Fibroblast of the conjunctiva (primary cell): ENCODE results near the gene NQO2.
A peak's percentile ranks its signal among the peaks of the same experiment; 100 is the strongest.
"Not testable (repeated sequence)": the region's sequence is repeated elsewhere in the genome, so short reads cannot be mapped to it uniquely, and the experiment has no call there.

Experiments
- DNase-seq: peaks from one replicate; pipeline ENCODE4 v3.0.0-alpha.2; 2010; ENCODE audit warnings: low read depth

The NQO2 gene

DNA sequence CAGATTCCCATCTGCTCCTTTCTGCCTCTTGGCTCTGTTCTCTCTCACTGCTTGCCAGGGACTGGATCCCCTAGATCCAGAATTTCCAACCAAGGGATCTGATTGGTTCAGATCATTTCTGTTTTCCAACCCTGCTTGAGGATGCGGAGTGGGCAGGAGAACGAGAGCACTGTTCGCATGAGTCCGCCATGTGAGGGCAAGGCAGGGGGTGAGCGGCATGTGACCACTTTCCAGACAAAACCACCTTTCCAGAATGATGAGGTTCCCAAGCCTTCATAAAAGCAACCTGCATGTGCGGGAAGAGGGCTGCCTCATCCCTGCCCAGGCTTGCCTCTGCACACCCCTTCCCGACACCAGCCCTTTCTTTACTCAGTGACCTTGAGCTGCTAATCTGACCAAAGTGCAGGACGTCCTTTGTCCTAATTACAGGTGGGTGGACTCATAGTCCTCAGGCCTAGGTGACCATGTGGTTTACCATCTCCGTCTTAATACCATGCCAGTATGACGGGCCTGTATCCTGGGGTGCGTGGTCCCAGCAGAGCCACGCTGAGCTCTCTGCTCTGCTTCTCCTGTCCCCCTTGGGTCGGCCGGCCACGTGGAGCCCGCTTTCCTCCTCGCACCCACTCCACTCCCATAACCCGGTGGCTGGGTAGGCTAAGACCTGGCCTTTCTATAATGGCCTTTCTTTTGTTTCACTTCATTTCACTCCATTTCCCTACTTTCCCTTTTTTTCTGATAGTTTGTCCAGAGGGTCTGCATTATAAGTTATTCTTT is 14.4 kb downstream of the NQO2 start:
- DNase-seq = no peak

DNA sequence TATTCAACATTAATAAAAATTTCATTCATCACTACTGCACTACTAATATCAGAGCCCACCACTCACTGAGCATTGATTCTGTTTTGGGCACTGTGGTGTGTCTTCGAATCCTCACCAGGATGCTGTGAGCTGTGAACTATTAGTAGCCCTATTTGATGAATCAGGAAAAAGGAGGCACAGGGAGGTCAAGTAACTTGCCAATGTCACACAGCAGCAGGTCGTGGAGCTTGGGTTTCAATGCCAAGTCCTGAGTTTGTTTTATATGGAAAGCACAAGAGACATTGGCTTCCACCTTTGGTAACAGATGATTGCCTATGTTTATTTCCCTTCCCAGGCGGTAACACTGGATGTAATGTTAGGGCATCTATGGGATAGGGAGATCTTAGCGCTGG is 15.0 kb downstream of the NQO2 start:
- no peak for DNase-seq

DNA sequence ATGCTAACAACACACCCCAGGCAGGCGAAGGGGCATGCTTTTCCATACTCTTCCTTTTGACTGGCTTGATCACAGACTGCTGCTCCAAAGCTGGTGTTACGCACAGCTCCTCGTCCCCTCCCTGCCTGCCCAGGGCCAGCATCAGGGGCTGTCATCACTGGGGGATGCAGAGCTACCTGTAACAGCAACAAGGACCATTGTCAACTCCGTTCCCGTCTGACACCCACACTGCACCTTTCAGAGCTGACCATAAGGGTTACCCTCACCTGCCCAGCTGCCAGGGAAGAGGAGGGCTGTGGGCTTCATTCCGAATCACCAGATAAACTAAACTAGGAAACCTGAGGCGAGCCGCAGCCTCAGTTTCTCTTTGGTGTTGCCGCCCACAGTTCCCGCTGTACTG is 15.4 kb downstream of the NQO2 start:
- DNase-seq = no peak

DNA sequence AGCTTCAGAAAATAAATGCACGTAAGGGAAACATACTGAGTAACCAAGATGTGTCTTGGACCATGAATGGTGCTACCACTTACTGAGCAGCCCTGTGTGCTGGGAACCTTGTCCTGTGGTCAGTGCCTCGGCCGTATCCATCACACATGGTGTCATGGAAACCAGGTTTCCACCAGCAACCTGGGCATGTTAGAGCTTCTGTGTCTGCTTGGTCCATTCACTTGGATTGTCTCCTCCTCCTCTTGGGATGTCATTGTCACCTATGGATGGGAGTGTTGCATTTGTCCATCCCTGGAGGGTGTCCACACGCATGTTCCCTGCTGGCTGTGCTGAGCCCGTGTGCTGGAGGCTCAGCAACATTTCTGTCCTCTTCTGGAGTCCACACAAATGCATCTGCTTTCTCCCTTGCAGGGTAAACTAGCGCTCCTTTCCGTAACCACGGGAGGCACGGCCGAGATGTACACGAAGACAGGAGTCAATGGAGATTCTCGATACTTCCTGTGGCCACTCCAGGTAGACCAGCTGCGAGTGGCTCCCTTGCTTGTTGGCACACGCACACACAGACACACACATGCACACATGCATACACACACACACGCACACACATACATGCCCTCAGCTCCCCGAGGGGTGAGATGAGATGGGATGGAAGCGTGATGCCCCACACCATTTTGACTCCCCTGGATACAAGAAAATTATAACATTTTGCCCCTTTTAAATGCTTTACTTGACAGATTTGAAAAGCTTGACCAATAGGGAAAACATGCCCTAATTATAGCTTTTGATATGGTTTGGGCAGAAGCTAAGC is 17.0 kb downstream of the NQO2 start:
- no peak for DNase-seq

DNA sequence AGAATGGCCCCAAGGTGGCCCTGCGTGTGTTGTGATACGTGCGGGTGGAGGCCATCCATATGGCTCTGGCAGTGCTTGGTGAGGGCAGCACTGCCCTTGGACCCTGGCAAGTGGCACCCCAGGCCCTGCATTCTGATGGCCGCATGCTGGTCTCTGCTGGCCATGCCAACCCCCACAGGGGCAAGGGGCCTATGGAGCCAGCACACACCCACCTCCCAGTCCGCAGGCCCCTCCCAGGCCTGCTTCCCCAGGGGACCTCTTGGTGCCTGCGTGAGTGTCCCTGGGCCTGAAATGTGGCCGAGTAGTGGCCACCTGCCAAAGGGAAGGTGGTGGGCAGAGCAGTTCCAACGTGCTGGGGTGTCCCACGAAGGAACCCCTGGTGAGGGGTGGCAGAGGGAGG is 17.6 kb downstream of the NQO2 start:
- DNase-seq = no peak

DNA sequence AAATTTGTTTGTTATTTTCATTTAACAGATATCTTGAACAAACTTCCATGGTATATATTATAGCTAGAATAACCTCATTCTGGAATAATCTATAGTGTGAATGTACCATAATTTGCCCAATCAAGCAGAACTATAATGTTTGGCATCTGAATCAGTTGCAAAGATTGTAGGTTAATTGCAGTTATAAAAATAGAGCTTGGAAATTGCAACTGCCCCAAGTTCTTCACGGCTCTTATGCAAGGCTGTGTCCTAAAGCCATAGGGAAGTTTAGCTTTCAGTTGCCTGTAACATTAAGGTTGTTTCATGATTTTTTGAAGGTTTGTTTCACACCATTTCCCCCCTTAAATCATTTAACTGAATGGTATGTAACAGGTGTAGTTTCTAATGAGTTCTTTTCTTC is 19.4 kb downstream of the NQO2 start:
- no peak for DNase-seq

DNA sequence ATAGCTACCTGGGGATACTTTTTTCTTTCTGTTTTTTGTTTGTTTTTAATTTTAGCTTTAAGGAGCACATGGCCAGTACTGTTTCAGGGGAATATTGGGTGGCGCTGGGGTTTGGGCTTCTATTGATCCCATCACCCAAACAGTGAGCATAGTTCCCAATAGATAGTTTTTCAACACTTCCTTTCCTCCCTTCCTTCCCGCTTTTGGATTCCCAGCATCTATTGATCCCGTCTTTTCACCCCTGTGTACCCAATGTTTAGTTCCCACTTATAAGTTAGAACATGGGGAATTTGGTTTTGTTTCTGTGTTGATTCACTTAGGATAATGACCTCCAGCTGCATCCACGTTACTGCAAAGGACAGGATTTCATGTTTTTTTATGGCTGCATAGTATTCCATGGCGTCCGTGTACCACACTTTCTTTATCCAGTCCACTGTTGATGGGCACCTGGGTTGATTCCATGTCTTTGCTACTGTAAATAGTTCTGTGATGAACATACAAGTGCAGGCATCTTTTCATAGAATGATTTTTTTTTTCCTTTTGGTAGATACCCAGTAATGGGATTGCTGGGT is 20.1 kb downstream of the NQO2 start:
- no peak for DNase-seq

DNA sequence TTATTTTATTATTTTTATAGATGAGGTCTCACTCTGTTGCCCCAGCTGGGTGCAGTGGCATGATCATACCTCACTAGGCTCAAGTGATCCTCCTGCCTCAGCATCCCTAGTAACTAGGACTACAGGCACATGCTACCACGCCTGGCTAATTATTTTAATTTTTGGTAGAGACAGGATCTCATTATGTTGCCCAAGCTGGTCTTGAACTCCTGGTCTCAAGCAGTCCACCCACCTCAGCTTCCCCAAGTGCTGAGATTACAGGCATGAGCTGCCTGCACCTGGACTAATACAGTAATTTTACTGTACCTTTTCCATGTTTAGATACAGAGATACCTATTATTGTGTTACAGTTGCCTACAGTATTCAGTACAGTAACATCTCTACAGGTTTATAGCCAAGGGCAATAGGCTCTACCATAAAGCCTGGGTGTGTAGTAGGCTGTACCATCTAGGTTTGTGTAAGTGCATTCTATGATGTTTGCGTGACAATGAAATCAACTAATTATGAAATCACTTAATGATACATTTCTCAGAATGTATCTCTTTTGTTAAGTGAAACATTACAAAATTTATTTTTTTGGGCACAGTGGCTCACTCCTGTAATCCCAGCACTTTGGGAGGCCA is 21.4 kb downstream of the NQO2 start:
- DNase-seq = not testable (repeated sequence)

DNA sequence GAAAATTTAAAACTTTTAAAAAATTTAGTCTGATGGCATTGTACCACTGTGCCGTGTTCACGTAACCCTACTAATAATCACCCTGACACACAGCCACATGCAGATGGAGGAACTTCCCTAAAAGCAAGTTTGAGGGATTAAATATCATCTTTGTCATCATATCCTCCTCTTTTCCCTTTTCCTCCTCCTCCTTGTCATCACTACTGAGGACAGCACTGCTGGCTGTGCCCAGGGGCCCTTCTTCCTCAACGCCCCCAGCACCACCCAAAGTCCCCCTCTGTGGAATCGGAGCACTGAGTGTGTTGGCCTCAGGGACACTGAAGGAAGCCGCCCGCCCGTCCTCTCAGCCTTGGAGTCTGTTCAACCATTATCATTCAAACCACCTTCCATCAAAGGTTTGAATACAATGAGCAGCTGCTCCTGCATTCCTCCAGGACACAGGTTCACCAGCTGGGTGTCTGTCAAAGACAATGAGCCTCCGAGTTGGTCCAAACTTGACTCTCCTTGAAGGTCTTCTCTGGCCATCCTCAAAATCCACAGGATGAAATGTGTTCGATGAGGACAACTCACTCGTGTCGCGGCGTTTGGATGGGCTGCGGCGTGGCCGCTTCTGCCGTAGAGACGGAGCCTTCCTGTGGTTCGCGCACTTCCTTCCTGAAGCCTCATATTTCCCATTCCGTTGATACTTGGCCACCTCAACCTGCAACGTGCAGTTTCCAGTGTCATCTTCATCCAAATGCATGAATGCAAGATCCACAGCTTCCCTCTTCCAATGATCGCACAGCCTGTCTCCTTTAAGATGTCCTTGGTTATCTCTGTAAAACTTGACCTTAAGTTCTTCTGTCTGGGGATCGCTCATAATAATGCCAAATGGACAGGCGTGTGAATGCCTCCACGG is 23.3 kb downstream of the NQO2 start:
- DNase-seq = no peak

DNA sequence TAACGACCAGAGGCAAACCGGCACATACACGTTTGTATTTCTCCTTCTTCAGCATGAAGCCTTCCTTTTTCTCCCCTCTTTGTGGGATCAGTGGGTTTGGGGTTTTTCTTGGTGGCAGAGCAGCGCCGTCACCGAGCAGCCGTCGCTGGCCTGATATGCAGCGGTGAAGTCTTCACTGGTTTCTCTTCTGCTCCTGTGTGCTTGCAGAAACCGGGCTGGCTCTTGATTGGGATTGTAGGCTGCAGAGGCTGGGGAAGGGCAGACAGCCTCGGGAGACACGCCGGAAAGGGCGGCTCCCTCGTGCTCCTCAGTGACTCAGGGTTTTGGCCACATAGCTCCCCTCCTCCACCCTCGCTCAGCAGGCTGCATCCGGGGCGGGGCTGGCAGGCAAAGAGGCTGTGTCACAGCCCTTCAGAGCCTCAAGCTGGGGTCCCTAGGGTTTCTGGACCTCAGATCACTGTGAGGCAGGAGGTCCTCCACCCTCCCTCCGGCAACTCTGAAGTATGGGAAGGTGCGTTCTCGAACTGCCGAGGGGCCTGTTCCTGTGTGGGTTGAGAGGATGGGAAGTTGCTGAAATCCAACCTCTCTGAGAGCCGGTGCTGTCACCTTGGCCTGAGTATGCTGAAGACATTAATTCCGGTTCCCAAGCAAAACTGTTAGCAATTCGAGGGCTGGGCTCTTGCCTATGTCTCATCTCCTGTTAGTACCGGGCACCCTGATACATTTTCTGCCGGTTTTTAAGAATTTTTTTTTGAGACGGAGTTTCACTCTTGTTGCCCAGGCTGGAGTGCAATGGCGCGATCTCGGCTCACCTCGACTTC is 24.2 kb downstream of the NQO2 start:
- DNase-seq = peak; percentile 76

DNA sequence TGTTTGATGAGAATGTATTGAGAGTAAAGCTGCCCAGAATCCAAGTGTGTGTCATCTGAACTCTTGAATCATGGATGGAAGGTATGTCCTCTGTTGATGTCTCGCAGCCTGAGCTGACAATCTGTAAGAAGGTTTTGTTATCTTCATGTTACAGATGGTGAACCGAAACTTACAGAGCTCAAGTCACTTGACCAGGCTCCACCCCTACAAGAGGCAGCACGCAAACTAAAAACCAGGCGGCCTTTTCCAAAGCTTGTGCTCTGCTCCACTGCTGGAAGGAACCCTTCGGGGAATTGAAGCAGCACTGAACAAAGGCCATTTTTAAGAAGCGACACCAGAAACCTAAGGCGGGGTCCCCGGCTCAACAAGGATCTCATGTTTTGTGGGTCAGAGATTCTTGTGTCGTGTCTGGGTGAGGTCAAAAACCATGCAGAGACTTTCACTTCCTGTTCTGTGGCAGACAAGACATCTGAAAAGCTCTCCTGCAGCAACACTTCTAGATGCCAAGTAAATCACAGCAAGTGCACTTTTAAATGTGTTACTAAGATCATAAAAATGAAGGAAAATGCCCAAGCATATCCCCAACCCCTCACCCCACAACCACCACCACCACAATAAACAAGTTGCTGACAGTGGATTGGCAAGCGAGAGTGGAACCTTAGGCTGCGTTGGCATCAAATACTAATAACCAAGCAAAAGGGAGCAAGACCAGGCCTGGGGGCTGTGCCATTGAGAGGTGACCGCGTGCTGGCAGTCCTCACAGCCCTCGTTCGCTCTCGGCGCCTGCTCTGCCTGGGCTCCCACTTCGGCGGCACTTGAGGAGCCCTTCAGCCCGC is 27.3 kb downstream of the NQO2 start:
- peak; percentile 2 for DNase-seq

DNA sequence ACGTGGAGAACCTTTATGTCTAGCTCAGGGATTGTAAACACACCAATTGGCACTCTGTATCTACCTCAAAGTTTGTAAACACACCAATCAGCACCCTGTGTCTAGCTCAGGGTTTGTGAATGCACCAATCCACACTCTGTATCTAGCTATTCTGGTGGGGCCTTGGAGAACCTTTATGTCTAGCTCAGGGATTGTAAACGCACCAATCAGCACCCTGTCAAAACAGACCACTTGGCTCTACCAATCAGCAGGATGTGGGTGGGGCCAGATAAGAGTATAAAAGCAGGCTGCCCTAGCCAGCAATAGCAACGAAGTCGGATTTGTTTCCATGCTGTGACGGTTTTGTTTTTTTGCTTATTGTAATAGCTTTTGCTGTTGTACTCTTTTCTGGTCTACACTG is 28.5 kb downstream of the NQO2 start:
- DNase-seq = not testable (repeated sequence)

DNA sequence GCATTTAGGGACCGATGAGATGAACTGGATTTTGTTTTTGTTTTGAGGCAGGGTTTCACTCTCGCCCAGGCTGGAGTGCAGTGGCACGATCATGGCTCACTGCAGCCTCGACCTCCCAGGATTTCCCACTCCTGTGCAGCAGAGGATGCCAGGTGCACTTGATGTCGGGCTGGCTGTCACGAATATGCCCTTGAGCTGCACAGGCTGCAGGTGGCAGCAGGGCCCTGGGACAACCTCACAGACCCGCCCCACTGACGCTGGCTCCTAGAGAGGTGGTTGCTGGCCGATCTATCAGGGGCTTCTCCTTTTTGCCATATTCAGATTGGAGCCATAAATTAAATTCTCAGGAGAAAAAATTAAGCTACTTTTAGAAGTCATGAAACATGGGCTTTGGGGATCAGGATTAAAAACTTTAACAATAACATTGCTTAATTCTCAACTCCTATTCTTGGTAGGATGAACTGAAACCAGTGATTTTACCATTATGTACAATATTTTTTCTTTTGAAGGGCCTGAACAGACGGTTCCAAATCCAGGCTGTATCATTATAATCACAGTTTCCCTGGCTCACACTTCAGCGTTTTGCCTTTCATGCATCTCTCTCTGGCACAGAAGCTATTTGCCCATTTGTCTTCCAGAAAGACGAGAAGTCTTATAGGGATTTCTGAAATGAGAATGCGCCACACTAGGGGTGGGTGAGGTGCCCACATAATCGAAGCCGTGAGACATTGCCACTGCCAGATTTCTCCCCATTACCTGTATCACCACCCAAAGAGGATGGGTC is 32.4 kb downstream of the NQO2 start:
- no peak for DNase-seq

DNA sequence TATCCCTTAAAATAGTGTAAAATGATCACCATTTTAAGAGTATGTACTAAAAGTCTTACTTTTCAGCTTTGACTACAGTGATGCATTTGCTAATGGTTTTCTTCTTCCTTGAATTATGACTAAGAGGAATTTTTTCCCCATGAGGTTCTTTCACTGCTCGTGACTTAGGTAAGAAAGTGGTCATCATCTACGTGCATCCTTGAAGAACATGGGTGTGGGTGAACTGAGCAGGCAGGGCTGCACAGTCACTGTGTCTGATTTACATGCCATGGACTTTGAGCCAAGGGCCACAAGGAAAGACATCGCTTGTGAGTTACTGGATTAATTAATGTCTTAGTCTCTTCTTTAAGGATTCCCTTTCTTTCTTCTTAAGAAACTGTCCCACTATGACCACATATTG is 33.3 kb downstream of the NQO2 start:
- DNase-seq = no peak

DNA sequence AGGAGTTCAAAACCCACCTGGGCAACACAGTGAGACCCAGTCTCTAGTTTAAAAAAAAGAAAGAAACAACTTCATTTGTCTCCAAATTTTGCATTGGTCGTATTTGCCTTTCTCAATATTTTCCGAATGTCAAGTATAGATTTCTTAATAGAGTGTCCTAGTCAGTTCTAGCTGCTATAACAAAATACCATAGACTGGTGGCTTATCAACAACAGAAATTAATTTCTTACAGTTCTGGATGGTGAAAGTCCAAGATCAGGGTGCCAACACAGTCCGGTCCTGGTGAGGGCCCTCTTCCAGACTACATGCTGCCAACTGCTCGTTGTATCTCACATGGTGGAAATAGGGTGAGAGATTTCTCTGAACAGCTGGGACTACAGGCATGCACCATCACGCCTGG is 34.0 kb downstream of the NQO2 start:
- no peak for DNase-seq

DNA sequence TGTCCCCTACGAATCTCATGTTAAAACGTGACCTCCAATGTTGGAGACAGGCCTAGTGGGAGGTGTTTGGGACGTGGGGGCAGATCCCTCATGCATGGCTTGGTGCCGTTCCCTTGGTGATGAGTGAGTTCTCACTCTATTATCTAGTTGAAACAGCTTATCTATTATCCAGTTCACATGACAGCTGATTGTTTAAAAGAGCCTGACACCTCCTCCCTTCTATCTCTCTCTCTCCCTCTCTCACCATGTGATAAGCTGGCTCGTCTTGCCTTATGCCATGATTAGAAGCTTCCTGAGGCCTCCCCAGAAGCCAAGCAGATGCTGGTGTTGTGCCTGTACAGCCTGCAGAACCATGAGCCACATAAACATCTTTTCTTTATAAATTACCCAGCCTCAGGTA is 35.7 kb downstream of the NQO2 start:
- DNase-seq = no peak

DNA sequence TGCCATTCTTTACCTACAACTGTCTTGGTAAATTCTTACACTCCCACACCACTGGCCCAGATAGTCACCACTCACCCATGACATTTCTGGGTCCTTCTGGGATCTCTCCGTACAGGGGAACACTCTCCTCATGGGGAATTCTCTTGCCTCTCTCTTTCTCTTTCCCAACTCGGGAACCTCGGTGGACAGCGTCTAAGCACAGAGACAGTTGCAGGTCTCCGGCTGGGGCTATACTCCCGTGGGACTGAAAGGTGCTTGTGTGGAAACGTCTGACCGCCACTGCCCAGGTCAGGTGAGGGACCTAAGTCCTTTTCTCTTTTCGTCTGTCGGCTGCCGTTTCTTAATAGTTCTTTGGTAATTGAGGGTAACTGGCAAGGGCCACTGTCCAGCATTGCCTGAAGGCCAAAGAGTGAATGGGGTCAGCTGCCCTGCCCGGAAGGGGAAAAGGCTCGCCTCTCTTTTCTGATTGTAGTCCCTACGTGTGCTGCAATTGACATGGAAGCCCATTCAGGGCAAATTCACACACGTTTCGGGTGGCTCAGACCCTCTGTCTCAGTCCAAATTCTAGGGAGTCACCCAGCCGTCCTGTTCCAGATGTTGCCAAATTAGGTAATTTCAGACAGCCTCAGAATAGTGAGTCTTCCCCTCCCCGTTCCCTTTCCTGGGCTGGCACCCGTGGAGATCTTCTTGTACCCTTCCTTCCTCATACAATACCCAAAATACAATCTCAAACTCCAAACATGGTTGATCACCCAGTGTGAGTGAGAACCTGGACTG is 37.4 kb downstream of the NQO2 start:
- no peak for DNase-seq

DNA sequence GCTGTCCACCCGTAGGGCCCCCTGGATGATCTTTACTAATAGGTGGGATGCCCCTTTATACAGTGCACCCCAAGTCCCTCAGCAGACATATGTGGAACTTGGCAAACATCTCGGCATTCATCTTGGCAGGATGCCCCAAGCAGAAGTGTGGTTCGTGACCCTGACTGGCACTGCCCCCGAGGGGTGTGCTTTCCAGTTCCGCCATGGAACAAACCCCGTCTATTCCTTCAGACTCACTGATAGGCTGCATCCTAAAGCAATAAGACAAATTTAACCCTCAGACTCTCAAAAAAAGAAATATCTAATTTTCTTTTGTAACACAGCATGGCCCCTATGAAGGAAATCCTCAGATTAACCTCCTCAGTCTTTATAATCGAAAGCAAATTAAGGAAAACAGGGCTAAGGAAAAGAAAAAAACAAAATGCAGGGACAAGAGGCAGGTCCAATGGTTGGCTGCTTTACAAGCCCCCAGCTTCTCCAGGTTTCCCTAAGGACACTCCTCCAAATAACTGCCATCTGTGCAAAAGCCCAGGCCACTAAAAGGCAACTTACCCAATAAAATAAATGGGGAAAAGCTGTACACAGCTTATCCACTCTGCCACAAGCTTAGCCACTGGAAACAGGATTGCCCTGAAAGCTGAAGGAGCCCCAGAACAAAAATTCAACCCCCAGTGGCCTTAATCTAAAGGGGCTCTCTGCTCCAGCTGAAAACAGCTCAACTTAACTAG is 38.1 kb downstream of the NQO2 start:
- DNase-seq = no peak
